Endothelial cell of umbilical vein (primary cell): ENCODE data around the gene TNIP1.

Source experiments
- CTCF ChIP-seq, 2 donors: IDR thresholded peaks; 1 replicate in 1 of 2; 2 replicates in 1 of 2; pipeline ENCODE4 v1.5.1; 2011; ENCODE audit warnings: low read length in 2 of 2, mild to moderate bottlenecking in 2 of 2, moderate library complexity in 2 of 2, control low read depth in 1 of 2, inconsistent platforms in 1 of 2, low read depth in 1 of 2; ENCODE audit not compliant: insufficient read depth in 1 of 2; ENCODE audit errors: extremely low read depth in 1 of 2
- MAX ChIP-seq: IDR thresholded peaks from 2 replicates; pipeline ENCODE4 v1.6.1; 2011; ENCODE audit not compliant: insufficient read depth, insufficient read length
- POLR2A ChIP-seq: IDR thresholded peaks from 2 replicates; pipeline ENCODE4 v1.6.1; 2012; ENCODE audit warnings: low read depth, mild to moderate bottlenecking, control low read depth, low read length
- POLR2AphosphoS5 ChIP-seq: IDR thresholded peaks from 2 replicates; pipeline ENCODE4 v1.6.1; 2012; ENCODE audit warnings: low read depth, mild to moderate bottlenecking, control low read depth, low read length, moderate library complexity; ENCODE audit not compliant: insufficient read depth

- TF ChIP-seq POLR2AphosphoS5 (no peak), CTCF (IDR thresholded peaks at IDR 0.05; ENCODE audit: extremely low read depth in 1 of 2, insufficient read depth in 1 of 2, low read depth in 1 of 2, low read length in 2 of 2) (no peak), POLR2A (no peak), MAX (no peak)
Observed at GRCh38 chr5:151083081-151083676, 2.3 kb upstream of the TNIP1 start.
